ENCODE results near the gene TGM2.

TGM2 gene

GRCh38 chr20:38158701-38159351 lies 6.2 kb downstream of the TGM2 start:
- no peak for DNase-seq

DNA sequence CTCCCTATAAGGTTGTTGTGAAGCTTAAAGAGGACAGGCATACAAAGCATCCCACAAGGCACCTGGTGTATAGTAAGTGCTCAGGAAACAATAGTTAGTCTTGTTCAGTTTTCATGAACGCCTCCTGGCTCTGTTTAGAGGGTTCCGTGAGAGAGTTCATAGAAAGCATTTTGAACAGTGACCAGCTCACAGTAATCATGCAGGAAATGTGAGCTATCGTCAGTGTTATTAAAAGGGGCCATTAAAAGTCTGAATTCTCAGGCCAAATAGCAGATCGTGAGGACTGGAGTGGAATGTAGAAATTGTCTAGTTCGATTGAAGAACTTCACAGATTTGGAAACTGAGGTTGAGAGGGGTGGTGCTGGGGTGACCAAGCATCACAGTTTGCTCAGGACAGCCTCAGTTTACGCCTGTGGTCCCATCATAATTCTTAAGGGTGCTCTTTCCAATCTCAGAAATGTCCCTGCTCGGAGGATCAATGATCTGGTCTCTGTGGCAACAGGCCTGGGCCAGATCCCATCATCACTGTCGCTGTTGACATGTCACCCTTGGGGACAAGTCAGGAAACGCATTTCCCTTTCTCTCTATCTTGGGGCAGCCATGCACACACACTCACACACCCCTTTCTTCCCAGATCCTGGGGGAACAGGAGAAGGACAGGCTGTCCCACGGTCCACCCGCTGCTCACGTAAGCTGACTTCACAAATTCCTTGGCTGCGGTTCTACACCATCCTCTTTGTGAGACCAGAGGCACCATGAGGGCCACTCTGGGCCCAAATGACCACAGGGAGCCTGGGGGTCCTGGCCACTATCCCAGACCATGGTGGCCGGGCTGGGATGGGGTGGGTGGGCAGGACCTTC lies 7.2 kb downstream of the TGM2 start:
- no peak for DNase-seq

DNA sequence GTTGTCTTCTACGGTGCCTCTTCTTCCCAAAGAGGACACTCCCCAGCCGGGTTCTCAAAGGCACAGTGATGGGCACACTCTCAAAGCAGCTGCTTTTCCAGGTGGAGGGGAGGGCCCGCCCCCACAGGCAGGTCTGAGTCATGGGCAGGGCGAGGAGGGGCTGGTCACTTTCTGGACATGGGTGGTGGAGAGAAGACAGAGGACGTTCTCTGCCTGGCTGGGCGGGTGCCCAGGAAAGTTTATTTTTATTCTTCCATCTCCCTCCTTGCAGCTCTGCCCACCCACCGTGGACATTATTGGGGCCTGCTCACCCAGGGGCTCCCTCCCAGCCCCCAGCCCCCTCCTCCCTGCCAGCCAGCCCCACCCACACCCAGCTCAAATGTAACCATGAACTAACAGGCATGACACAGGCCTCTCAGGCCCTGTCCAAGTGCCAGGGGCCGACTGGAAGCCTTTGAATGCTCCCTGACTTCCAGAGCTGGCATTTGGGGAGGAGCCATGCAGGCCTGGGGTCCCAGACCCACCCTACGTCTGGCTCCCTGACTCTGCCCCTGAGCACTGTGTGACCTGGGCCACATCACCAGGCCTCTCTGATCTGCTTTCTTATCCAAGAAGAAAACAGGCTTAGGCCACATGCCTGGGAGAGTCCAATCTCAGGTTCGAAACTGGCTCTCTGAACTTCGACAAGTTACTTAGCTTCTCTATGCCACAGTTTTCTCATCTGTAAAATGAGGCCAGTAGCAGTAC lies 8.0 kb downstream of the TGM2 start:
- DNase-seq: no peak

DNA sequence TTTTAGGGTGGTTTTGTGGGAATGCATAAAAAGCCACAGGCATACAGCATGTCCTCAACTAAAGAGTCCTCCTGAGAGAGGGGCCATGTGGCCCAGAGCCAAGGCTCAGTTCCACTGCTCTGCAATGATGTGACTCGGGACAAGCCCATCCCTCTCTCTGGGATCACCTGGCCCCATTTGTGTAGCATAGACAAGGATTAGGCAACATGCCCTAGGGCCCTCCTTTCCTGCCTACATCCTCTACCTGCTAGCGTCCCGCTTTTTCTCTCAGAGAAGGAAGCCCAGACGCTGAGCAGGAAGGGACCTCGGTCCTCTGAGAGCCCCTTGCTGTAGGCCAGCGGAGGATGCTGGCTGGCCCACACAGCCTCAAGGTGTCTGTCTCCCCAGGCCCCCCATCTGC lies 8.8 kb downstream of the TGM2 start:
- no peak for DNase-seq

DNA sequence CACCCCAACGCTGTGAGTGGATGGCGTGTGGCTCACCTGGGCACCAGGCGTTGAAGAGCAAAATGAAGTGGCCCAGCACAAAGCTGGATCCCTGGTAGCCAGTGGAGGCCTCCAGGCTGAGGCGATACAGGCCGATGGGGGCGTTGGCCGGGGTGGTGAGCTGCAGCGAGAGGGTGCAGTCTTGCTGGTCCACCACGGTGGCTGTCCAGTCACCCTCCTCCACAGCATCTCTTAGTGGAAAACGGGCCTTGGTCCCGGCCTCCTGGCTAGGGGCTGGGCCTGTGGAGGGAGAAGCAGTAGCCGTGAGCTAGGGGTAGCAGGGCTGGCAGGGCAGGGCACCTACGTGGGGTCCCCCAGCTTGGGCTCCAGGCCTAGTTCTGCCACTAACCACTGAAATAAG lies 9.3 kb downstream of the TGM2 start:
- DNase-seq: no peak

GRCh38 chr20:38153401-38153800 lies 11.7 kb downstream of the TGM2 start:
- DNase-seq: no peak

GRCh38 chr20:38152621-38153221 lies 12.3 kb downstream of the TGM2 start:
- DNase-seq: peak; percentile 75

DNA sequence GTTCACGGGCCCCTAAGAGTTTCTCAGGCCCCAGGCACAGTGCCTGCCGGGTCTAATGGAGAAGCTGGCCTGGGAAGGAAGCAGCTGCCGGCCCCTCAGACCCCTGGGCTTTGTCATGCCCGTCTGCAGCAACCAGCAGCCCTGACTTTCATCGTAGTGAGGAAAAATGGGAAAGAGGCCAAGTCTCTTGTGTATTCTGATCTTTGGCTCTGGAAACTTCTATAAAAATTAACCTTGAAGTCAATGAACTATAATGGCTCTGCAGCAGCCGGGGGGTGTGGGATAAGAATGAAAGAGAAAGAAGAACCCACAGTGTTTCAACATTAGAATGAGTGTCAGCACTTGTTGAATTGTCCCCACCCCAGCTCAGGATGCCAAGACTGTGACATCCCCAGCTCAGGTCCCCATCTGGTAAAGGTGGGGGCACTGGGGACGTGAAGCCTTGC lies 12.9 kb downstream of the TGM2 start:
- peak; percentile 41 for DNase-seq

- DNase-seq: no peak
Measured at GRCh38 chr20:38151455-38151854, 13.6 kb downstream of the TGM2 start.

- no peak for DNase-seq
Measured at GRCh38 chr20:38150335-38151170, 14.5 kb downstream of the TGM2 start.

DNA sequence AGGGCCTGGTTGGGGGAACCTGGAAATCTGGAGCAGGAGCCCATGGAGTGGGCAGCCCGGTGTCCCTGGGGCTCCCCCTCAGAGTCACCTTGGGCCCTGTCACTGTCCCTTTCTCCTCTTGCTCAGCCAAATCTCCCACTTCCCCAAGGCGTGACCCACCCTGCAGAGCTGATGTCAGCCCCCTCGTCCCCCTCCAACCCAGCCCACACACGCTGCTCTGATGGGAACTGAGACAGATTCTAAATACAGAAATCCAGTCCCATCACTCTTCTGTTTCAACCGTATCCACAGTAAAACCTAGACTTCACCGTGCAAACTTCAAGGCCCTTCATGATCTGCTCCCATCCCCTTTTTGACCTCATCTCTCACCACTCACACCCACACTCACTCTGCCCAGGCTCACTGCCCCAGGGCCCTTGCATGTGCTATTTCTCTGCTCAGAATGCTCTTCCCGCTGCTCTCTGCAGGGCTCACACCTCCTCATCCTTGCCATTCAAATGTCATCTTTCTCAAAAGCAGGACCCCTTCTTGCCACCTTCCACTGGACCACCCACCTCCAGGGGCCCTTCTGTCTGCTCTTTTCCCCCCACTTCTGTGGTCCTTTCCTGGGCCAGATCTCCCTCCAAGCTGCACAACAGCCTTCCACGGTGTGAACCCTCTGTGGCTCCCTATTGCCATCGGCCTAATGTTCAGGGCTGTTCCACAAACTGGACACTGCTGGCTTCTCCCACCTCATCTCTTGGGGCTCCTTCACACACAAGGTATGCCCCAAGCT lies 16.6 kb downstream of the TGM2 start:
- no peak for DNase-seq

DNA sequence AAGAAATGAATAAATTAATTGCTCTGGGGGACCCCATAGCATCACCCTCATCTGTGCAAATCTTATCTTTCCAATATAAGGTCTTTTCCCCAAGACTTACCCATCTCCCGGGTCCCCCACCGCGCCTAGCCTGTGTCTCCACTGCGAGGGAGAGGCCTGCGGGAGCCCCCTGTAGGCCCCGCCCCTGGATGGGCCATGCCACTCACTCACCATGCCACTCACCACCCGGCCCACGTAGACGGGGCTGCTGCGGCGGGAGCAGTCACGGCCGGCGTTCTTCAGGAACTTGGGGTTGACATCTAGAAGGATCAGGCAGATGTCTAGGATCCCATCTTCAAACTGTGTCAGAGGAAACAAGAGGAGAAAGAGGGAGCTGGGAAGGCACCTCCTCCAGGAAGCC lies 17.3 kb downstream of the TGM2 start:
- DNase-seq: no peak

DNA sequence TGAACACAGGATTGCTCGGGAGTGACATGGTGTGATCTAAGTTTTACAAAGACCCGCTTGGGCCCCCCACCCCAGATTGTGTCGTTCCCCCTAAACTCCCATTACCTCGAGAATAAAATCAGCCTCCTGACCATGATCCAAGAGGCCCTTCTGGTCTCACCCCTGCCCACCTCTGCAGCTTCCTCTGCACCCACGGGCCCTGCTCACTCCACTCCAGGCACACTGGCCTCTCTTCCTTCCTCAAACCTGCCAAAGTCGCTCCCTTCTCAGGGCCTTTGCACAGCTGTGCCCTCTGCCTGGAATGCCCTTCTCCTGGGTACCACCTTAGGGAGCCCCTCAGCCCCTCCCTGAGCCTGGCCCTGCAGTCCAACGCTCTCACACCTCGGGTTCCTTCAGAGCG lies 17.9 kb downstream of the TGM2 start:
- DNase-seq: no peak

DNA sequence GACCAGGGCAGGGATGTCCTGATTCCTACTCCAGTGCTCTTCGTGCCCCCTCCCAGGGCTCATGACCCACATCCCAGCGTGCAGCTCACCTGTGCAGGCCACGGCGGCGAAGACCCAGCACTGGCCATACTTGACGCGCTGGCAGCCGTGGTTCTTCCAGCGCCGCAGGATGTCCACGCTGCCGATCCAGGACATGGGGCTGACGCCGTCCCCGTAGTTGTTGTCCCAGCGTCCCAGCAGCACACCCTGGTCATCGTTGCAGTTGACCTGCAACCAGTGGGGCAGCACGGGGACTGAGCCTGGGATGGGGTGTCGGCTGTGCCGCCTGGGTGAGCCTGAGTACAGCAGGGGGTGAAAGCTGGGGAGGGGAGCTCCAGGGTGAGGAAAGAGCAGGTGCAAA lies 18.4 kb downstream of the TGM2 start:
- DNase-seq: no peak

DNA sequence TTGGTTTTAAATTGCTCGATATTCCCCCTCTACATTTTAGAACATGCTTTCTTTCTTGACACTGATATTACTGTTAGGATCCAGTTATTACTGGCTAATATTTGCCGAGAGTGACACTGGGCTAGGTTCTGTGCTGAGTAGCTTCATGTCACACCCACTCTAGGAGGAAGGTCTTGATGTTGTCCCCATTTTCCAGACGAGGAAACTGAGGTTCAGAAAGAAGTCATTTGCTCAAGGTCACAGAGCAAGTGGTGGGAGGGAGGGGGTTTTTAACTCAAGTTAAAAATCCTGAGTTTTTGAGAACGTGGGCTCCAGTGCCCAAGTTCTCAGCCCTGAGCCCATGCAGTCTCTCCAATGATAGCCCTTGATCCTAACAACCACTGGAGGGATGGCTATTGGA lies 18.9 kb downstream of the TGM2 start:
- DNase-seq: no peak

GRCh38 chr20:38145729-38146075 lies 19.4 kb downstream of the TGM2 start:
- no peak for DNase-seq

GRCh38 chr20:38144974-38145728 lies 19.9 kb downstream of the TGM2 start:
- peak; percentile 80 for DNase-seq

- no peak for DNase-seq
Measured at GRCh38 chr20:38144598-38144973, 20.5 kb downstream of the TGM2 start.

- peak; percentile 94 for DNase-seq
Measured at GRCh38 chr20:38143646-38144554, 21.2 kb downstream of the TGM2 start.

GRCh38 chr20:38143238-38143645 lies 21.8 kb downstream of the TGM2 start:
- no peak for DNase-seq
